ENCODE results near the gene PCIF1.
"Not testable (repeated sequence)": the region's sequence is repeated elsewhere in the genome, so short reads cannot be mapped to it uniquely, and the experiment has no call there.

Gene PCIF1

GRCh38 chr20:45934586-45935415 is at the start of gene PCIF1:
Gene PCIF1, plus strand, starts transcription at chr20:45934683. Its CDS starts 4,317 bp downstream, at chr20:45939000.
- DNase-seq, result peak; percentile 98

DNA sequence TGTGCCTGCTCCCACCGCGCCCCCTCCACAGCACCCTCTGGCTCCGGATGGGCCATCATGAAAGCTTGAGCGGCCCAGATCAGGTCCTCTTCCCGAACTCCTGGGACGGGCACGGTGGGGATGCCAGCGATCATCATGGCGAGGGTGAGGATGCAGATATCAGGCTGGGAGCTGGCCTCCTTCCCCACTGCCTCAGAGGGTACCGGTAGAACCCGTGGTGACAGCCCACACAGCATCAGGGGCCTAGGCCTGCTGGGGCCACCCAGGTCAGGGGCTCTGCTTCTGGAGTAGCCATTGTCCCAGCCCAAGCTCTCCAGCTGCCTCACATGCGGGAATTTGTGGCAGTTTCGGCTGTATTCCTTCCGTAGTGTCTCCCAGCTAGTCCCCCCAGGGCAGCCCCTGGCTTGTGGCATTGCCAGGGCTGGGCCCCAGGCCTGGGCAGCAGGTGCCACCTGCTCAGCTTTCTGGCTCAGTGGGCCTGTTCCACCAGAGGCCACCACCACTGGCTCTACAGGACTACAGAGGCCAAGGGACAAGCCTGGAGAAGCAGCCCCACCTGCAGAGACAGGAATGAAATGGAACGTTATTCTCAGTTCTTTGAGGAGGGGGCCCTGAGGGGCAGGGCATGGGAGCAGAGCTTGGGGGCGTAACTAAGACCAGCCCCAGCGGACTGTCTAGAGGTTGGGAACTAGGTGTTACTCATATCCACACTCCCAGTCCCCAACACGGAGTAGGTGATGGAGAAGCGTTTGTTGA is 47.7 kb upstream of the PCIF1 start:
- DNase-seq, result no peak

GRCh38 chr20:45887346-45887715 is 47.2 kb upstream of the PCIF1 start, which contains the start of gene SPATA25:
Gene SPATA25, minus strand, starts transcription at chr20:45887622. Its CDS starts 32 bp downstream, at chr20:45887590.
- DNase-seq, result no peak

DNA sequence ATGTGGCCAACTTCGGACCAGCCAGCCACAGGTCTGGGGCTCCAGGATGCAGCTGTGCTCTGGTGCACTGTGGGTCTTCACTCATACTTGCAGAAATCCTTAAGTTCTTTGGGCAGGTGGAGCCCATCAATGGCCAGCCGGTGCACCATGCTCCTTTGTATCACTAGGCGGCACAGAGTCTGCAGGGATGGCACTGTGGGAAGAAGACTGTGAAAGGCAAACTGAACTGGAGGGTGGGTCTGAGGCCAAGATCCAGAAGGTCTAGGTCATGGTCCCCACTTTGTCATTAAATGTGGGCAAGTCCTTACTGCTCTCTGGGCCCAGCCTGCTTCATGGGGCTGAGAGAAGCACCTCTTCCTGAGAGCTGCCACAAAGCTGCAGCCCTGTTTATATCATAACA is 45.8 kb upstream of the PCIF1 start:
- no peak for DNase-seq

DNA sequence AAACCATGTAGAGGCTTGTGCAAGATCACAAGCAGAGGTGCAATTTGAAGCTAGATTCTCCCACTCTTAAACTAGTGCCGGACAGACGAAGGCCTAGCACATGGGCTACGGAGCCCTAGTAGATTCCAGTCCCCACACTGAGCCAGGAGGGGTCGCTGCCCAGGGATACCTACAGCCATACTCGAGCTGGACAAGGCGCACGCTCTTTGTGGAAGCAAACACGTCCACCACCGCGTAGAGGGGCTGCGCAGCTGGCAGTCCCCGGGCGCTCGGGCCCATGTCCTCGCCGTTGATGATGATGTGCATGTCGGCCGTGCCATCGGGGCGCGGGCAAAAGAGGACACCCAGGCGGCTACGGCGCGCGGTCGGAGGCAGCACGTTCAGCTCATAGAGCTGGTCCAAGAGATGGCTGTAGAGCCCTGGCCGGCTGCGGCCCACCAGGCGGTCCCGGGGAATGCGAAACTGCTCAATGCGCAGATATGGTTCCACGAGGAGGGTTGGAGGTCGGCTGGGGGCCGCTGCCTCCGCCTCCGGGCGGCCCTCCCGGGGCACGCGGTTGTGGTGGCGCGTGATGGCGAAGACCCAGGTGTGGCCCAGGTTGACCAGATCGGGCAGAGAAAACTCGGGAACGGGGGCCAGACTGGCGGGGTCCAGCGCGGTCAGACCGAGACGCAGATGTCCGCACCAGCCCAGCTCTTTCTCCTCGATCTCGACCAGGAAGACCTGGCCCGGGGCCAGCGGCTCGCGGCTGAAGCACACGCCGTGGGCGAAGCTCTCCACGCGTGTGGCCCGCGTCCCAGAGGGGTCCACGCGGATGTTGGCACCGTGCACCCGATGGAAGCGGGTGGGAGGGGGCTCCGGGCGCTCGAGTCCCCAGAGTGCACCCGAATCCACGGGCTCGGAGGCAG is 44.2 kb upstream of the PCIF1 start:
- peak; percentile 23 for DNase-seq

GRCh38 chr20:45890985-45891983 is 43.2 kb upstream of the PCIF1 start, which contains the start of the genes CTSA and NEURL2:
Gene CTSA, plus strand, starts transcription at chr20:45891335. Its CDS starts 234 bp downstream, at chr20:45891569.
Gene NEURL2, minus strand, starts transcription at chr20:45891208. Its CDS starts 217 bp downstream, at chr20:45890991.
- peak; percentile 77 for DNase-seq

DNA sequence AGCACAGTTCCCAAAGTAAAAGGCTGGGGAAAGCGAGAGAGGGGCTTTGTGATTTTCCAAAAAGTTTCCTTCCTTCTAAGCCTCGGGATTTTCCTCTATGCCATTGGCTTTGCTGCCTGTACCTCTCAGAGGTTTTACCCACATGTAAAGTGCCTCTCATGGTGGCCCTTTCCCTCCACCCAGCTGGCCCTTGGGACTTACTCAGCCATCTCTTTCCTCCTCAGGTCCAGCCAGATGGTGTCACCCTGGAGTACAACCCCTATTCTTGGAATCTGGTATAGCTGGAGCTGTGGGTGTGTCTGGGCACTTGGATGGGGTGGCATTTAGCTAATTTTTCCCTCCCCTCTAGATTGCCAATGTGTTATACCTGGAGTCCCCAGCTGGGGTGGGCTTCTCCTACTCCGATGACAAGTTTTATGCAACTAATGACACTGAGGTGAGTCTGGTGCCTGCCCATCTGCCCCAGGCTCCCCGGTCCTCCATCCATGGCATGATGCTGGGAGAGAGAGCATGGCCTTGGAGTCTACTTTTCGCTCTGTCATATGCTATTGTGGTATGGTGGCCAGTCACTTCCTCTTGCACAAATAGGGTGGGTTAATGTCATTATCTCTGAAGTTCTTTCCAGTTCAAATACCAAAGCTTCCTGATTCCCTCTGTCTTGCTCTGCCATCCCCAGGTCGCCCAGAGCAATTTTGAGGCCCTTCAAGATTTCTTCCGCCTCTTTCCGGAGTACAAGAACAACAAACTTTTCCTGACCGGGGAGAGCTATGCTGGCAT is 42.2 kb upstream of the PCIF1 start:
- DNase-seq, result no peak

- DNase-seq, result no peak
Measured at GRCh38 chr20:45892828-45893500, 41.5 kb upstream of the PCIF1 start.

- DNase-seq, result no peak
Measured at GRCh38 chr20:45893831-45894230, 40.7 kb upstream of the PCIF1 start.

- DNase-seq, result no peak
Measured at GRCh38 chr20:45894797-45895196, 39.7 kb upstream of the PCIF1 start.

DNA sequence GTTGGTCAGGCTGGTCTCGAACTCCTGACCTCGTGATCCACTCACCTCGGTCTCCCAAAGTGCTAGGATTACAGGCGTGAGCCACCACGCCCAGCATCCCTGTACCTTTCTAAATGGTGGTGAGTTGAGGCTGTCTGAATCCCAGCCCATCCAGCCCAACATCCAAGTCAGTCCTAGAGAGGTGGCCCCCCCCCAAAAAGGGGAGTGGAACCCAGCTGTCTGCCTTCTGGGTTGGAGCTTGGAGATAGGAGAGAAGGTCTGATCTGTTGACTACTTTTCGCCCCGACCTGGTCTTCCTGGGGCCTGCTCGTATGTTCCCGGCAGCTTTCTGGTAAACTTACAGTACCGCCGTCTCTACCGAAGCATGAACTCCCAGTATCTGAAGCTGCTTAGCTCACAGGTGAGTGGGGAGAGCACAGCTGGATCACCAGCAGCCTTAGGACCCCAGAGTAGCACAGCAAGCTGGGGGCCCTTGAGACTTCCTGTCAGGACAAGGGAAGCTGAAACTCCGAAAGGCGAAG is 37.8 kb upstream of the PCIF1 start:
- DNase-seq, result no peak

DNA sequence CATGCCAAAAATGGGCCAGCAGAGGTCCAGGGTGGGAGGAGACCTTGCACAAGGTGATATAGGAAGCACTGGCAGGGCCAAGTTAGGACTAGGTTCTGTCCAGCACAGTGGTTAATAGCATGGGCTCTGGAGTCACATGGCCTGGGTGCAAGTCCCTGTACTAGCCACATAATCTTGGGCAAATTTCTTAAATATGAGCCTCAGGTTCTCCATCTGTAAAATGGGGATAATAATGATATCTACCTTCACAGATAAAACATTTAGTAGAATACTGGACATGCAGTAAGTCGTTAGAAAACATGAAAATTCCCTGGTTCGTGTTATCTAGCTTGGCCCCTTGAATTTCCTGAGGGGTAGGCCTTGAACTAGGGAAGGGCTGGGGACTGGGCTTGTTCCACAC is 37.2 kb upstream of the PCIF1 start:
- DNase-seq, result no peak

DNA sequence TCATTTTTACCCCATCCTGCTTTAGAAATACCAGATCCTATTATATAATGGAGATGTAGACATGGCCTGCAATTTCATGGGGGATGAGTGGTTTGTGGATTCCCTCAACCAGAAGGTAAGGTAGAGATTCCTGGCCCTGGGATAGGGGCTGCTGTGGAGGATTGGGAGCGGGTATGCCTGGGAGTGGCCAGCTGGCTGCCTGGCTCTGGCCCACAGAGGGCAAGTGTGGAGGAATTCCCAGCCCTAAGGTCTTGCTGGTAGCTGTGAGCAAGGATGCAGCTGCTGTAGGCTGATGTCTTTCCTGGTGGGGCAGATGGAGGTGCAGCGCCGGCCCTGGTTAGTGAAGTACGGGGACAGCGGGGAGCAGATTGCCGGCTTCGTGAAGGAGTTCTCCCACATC is 36.8 kb upstream of the PCIF1 start:
- DNase-seq, result no peak

GRCh38 chr20:45898285-45898684 is 36.2 kb upstream of the PCIF1 start:
- no peak for DNase-seq

- DNase-seq, result no peak
Measured at GRCh38 chr20:45899046-45899835, 35.2 kb upstream of the PCIF1 start.

DNA sequence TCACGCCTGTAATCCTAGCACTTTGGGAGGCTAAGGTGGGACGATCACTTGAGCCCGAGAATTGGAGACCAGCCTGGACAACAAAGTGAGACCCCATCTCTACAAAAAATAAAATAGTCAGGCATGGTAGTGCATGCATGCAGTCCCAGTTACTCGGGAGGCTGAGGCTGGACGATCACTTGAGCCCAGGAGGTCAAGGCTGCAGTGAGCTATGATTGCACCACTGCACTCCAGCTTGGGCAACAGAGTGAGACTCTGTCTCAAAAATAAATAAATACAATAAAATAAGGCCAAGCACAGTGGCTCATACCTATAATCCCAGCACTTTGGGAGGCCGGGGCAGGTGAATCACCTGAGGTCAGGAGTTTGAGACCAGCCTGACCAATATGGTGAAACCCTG is 33.2 kb upstream of the PCIF1 start:
- DNase-seq, result not testable (repeated sequence)

DNA sequence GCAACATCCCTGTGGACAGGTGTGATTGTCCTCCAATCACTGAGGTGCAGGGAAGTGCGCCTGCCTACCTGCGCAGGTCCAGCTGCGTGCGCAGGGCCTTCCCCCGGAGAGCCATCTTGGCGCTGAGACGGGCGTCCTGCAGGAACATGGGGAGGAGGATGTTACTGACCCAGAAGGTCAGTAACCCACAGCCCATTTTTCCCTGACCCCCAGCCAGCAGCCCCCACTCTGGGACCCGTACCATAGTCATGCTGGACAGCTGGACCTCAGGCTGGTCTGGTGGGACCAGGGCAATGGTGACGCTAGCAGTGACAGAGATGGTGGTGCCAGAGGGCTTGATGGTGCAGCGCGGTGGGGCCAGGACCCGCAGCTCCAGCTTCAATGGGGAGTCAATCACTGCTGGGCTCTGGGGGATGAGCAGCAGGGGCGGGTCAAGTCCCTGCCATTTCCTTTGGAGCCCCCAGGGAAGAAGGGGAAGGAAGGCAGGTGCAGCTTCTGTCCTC is 32.2 kb upstream of the PCIF1 start:
- DNase-seq, result no peak

DNA sequence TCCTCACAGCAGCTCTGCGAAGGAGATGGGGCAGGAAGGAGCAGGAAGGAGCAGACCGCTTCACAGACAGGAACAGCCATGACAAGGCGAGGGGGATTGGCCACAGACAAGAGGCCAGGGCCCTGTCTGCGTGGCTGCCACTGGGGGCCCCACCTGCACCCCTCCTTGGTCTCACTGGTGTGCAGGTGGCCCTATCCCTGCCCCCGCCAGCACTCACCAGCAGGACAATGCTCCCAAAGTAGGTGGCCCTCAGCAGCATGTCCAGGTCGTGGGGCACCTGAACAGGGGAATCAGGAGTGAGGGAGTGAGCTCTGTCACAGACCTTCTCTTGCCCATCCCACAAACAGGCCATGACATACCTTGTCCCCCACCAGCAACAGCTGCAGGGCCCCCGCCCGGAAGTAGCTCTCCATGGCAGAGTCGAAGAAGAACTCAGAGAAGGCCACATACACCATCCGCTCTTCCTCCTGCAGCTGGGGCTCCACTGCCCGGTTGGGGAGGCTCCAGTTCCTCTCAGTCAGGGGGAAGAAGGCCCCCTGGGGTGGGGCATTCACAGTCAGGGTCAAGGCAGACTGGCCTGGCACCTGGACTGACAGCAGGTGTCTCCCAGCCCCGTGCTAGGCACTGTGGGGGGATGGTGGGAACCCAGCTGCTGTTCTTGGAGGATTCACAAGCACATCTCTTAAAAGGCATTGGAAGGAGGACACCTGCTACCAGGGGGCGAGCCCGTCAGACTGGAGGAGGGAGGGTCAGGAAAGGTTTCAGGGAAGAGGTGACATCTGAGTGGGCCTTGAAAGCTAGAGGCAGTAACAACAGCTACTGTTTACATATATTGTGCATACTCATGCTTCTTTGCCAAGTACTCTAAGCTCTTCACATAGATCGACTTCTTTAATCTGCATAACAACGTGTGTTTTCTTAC is 29.6 kb upstream of the PCIF1 start:
- no peak for DNase-seq
